Measurements from ENCODE around the gene BMPR1A.

The BMPR1A gene

GRCh38 chr10:86958901-86959736 is 202.7 kb downstream of the BMPR1A start:
- no peak for DNase-seq

- no peak for DNase-seq
These were observed 203.3 kb downstream of the BMPR1A start for GRCh38 chr10:86959737-86960002.

DNA sequence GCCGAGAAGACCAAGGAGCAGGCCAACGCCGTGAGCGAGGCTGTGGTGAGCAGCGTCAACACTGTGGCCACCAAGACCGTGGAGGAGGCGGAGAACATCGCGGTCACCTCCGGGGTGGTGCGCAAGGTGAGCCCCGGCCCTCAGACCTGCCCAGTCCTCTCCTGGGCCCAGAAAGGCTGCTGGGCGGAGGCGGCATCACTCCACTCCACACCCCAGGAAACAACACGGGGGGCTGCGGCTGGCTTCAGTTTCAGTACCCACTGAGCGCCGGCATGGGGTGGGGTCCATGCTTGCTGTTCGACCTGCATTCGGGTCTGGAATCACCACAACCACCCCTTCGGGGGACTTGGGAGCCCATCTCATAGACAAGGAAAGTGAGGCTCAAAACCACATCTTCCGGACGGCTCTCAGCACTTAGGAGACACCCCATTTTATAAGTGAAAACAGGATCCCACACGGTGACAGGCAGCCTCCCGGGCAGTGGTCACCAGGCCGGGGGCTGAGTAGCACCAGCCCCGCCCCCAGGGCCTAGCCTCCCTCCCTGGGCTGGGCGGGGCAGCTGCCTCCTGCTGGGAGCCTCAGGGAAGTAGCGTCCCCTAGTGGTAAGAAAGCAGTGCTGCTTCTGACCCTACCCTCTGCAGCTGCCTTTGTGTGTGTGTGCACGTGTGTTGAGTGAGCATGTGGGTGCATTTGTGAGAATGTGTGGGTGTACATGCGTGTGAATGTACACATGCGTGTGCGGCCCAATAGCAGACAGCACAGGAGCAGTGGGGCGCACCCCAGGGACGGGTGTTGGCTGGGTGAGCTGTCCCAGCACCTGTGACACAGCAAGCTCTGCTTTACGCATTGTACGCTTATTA is 203.8 kb downstream of the BMPR1A start:
- DNase-seq, result peak; percentile 61

DNA sequence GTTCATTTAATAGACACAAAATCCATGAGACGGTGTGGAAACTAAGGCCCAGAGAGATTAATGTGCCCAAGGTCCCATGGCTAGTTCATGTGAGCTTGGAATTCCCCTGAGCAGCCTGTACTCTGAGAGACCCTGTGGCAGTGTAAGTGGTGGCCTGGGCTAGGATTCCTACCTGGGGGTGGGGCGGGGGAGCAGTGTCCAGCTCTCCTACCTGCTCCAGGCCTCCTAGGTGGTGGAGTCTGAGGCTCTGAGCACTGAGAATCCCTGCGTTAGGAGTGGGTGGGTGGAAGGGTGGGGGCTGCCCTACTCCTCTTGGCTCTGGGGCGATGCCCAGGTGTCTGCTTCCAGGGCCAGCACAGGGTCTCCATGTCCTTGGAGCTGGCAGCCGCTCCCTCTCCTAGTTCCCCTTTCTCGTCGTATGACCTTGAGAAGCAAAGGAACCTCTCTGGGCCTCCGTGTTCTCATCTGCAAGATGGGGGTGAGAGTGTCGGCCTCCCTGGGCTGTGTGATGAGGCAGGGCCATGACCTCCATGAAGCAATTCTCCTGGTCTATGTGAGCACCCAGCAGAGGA is 204.5 kb downstream of the BMPR1A start:
- no peak for DNase-seq

DNA sequence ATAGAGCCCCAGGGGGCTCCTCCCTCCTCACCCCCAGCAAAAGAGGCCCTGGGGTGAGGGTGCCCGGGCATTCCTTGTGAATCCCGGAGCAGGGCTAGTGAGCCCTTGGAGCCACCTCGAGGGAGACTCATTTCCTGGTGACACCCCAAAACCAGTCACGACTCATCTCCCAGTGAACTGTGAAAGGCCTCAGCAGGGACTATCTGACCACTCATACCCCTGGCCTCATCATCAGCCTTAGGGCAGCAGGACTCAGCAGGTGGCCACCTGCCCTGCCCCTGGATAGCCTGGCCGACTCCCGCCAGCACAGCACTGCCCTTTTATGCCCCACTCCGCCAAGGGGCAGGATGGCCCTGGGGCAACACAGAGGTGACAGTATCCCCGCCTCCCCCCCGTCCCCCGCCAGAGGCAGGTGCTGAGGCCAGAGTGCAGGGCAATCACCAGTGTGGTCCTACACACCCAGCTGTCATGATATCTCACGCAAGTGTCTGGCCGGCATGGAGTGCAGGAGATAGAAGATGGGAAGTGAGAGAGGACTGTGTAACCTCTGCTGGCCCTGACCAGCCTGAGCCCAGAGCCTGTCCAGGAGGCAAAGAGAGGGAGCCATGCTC is 205.2 kb downstream of the BMPR1A start:
- DNase-seq, result no peak

DNA sequence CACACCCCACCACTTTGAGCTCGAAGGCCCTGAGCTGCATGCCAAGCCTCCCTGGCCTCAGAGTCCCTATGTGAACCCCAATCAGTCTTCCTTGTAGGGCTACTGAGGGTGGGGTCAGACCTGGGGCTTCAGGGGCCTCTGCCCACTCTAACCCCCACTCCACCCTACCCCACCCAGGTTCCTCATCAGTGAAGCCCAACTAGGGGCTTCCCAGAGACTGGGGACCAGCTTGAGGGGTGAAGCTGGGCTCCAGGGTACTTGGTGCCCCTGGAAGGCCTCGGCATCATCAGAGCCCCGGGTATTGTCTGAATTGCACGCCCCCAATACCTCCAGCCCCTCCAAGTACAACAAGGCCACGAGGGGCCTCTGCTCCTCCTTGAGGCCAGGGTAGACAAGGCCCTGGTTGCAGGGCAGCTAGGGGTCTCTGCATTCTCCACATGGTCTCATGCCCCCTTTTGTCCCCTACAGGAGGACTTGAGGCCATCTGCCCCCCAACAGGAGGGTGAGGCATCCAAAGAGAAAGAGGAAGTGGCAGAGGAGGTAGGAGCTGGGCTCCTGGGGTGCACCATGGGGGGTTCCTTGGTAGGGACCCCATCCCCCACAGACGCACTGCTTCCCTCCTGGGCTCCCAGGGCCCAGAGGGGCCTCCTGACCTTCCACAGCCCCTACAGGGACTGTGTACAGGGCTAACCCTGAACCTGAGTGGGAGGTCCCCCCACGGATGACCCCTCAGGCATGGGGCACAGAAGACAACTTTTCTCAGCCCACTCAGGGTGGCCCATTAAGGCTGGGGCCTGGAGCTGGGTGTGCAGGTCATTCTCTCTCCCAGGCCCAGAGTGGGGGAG is 205.9 kb downstream of the BMPR1A start:
- no peak for DNase-seq

- DNase-seq, result no peak
These were observed 206.5 kb downstream of the BMPR1A start for GRCh38 chr10:86962981-86963310.

DNA sequence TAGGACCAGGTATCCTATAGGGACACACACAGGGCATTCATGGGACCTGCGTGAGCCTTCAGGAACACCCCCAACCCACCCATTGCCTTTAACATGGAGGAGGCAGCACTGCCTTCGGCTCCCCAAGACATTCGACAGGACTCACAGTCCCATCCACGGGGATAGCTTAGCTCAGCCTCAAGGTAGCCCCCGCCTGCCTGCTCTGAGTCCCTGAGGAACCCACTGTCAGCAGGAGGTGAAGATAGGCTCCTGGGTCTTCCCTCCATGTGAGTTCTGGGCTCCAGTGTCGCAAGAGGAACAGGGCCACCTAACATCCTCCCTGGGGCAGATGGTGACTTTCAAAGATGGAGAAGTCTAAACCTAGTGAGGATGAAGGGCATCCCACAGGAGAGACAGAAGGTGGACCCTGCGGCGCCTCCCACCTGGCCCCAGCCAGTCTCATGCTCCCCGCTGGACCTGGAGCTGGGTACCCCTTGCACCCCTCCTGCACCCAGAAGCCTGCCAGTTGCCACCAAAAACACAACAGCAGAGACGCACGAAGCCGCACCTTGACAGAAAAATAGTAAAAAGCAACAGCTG is 207.0 kb downstream of the BMPR1A start:
- no peak for DNase-seq

- DNase-seq, result no peak
These were observed 207.8 kb downstream of the BMPR1A start for GRCh38 chr10:86964061-86964846.

- DNase-seq, result no peak
These were observed 208.4 kb downstream of the BMPR1A start for GRCh38 chr10:86964847-86965190.

GRCh38 chr10:86965986-86966654 is 209.7 kb downstream of the BMPR1A start:
- DNase-seq, result no peak

DNA sequence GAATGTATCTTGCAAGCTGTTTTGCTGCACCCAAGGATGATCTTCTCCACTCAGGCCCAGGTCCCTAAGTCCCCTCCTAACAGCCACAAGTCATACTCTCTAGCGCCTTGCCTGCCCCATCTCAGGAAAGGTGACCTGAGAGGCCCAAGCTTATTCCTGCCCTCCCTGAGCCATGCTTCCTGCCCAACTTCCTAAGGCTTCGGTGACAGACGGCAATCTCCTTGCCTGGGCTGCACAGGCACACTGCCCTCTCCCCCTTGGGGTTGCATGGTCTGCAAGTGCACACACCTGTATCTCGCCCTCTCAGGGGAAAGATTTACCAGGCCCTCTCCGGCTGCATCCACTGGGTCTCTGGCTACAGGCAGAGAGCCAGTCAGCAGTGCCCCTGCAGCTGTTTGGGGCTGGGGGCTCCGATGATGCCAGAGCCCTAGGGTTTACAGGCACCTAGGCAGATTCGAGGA is 211.1 kb downstream of the BMPR1A start:
- no peak for DNase-seq

- peak; percentile 64 for DNase-seq
These were observed 212.0 kb downstream of the BMPR1A start, which contains the start of gene ADIRF for GRCh38 chr10:86968271-86968993. TSS of gene ADIRF (plus strand) at chr10:86968482. CDS start at chr10:86968545, 63 bp downstream.

- no peak for DNase-seq
These were observed 212.6 kb downstream of the BMPR1A start for GRCh38 chr10:86968994-86969355.

- peak; percentile 42 for DNase-seq
These were observed 213.1 kb downstream of the BMPR1A start for GRCh38 chr10:86969421-86970041.

DNA sequence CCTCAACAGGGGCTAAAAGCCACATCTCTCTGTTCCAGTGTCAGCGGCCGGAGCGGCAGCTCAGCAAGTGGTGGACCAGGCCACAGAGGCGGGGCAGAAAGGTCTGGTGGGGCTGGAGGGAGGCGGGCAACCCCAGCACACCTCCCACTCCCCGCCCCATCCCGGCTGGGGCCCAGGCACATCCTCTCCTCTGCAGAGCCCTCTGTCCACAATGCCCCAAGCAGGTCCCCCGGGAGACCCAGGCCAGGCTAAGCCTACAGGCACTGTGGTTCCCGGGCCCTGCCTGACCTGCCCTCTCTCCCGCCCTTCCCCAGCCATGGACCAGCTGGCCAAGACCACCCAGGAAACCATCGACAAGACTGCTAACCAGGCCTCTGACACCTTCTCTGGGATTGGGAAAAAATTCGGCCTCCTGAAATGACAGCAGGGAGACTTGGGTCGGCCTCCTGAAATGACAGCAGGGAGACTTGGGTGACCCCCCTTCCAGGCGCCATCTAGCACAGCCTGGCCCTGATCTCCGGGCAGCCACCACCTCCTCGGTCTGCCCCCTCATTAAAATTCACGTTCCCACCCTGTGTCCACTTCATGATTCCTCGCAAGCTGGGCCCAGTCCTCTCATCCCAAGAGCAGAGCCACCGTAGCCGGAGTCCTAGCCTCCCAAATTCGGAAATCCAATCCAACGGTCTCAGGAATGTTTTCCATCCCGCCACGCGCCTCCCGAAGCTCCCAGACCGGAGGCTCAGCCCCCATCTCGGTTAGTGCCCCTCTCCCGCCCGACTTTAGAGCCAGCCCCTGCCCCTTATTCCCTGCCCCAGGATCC is 214.0 kb downstream of the BMPR1A start:
- DNase-seq, result peak; percentile 73

DNA sequence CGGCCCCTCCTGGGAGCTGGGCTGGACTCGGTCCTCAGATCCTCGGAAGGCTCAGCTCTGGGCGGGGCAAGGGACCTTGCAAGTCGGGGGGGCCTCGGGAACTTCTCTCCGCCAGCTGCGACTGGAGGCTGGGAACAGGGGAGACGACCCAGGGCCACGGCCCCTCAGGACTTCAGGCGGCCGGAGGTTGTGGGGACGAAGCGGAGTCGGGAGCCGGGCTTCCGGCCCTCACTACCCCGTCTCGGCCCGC is 214.5 kb downstream of the BMPR1A start:
- DNase-seq, result no peak

DNA sequence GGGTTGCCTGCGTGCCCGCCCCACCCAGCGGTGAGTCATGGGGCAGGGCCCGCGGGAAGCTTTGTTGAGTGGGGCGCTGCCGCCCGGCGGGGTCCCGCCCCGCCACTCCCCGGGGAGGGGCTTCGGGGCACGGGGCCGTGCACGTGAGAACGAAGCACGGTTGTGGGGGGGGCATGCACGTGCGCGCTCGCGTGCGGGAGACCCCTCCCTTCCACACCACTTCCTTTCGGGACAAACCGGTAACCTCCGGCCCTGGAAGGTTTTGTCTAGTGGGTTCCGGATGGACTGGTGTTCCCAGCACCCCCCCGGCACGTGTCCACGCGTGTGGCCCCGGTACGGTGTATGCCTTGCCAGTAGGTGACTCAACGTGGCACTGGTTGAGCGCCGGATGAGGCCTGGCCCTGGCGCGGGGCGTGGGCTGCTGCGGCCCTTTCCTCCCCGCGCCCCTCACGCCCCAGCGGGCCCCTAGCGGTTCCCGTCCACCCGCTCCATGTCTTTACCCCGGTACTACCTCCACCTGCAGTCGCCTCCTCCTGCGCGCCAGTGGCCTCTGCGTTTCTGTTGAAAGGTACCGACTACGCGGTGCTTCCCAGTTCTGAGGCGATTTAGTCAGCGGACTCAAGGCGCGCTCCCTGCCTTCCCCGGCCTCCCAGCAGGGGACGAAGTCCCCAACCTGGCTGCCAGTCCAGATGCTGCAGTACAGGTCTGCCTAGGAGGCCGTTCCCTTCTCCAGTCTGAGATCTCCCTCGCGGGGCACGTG is 215.0 kb downstream of the BMPR1A start:
- DNase-seq, result peak; percentile 89

Measured in retina (tissue), 1 donor.